ENCODE data around the gene TMED8. TPM values are rescaled to one million over a fixed set of nuclear protein-coding genes. Genes with fewer than 3 reads are reported as not detected.

TMED8 gene
- total and polyA plus RNA-seq, 2 of the 13 experiments (the other 11 are each of a cell fraction or from before 2014, with no cell fraction given) = 6.0 to 11.7 TPM

GRCh38 chr14:77314539-77315457, 62.1 kb downstream of the TMED8 start:
- Histone ChIP-seq H2AFZ (ENCODE audit: low read length) (no peak overlapping the region), H3K9ac (ENCODE audit: insufficient read depth, low read depth, low read length) (no peak overlapping the region), H3K79me2 (ENCODE audit: insufficient read depth, low read length) (peaks cover 41% of the 10 kb centered on the region), H3K36me3 (replicated peaks in 1 of 2; ENCODE audit: control insufficient read depth in 1 of 2, insufficient read depth in 2 of 2, low read length in 2 of 2) (no peaks in the 10 kb centered on the region; a peak in 2 of 5 replicates), H3K4me2 (ENCODE audit: low read depth, low read length) (peak overlapping the region; percentile 16; the same call in 1 of the 2 replicates), H3K27me3 (ENCODE audit: control insufficient read depth in 1 of 2, insufficient read depth in 2 of 2, low read length in 2 of 2) (no peaks in the 10 kb centered on the region), H3K9me3 (ENCODE audit: low read length) (no peaks in the 10 kb centered on the region), H3K4me1 (ENCODE audit: insufficient read depth, low read length) (peaks cover 72% of the 10 kb centered on the region), H4K20me1 (ENCODE audit: insufficient read depth, low read length) (no peaks in the 10 kb centered on the region), H3K27ac (ENCODE audit: extremely low read length, insufficient read depth, low read length) (no peak overlapping the region), H3K4me3 (replicated peaks in 1 of 3; ENCODE audit: insufficient read depth in 1 of 3, low read depth in 2 of 3, low read length in 3 of 3) (no peak overlapping the region)
- POLR2A ChIA-PET = interaction anchor here (0.8 to 5.5 kb wide), 2 partner anchors 8 to 12 kb away, joined by 4 to 70 read pairs; no protein-coding TSS in a partner anchor
- no peak for ATAC-seq
- TF ChIP-seq ZBTB20 (CRISPR knock-in tag; IDR thresholded peaks at IDR 0.05; ENCODE audit: borderline replicate concordance, low read depth) (0 out of 2 replicates have a peak, but pooled peaks have one; percentile 24), KLF16 (CRISPR knock-in tag; IDR thresholded peaks at IDR 0.05) (no peak)
- CTCF ChIA-PET (ENCODE audit: low intra/inter-chr PET ratio, low total read pairs) = interaction anchor here (2.5 kb wide), 1 partner anchor 13 kb away, joined by 54 read pairs; no protein-coding TSS in a partner anchor
- DNase-seq (ENCODE audit: low spot score) = no peak
- FAIRE-seq = no peak
- no TSS peak for BruUV-seq (replicated peaks)
- WGBS (ENCODE audit: low lambda C conversion rate) = 74% methylated on average over 10 of the region's 10 CpGs
- intact Hi-C loops (cut with micrococcal nuclease; ENCODE audit: unreplicated experiment) (loop anchor here (5.0 kb wide), 2 partner anchors 162 to 238 kb away; no protein-coding TSS in a partner anchor), in situ Hi-C loops (cut with HindIII; ENCODE audit: extremely low pct_ligation_motif_present, low pct_unique_long_range_greater_than_20kb) (no loop called here)

GRCh38 chr14:77314043-77314442, 62.9 kb downstream of the TMED8 start:
- no TSS peak for BruUV-seq (replicated peaks)

More at GRCh38 chr14:77314043-77314442, 62.9 kb downstream of the TMED8 start:
- CTCF ChIA-PET (ENCODE audit: low intra/inter-chr PET ratio, low total read pairs) = interaction anchor here (2.5 kb wide), 1 partner anchor 12 kb away, joined by 54 read pairs; no protein-coding TSS in a partner anchor
- ATAC-seq (no peak), FAIRE-seq (no peak), DNase-seq (ENCODE audit: low spot score) (no peak)
- H3K27ac ChIP-seq (ENCODE audit: extremely low read length, insufficient read depth, low read length) = no peak overlapping the region
- H4K20me1 ChIP-seq (ENCODE audit: insufficient read depth, low read length) = no peaks in the 10 kb centered on the region
- WGBS (ENCODE audit: low lambda C conversion rate) = 75% methylated on average over 2 of the region's 2 CpGs
- H3K4me1 ChIP-seq (ENCODE audit: insufficient read depth, low read length) = peaks cover 65% of the 10 kb centered on the region
- in situ Hi-C loops (cut with HindIII; ENCODE audit: extremely low pct_ligation_motif_present, low pct_unique_long_range_greater_than_20kb) = no loop called here
- no peak overlapping the region for H2AFZ ChIP-seq (ENCODE audit: low read length)
- peaks cover 33% of the 10 kb centered on the region for H3K79me2 ChIP-seq (ENCODE audit: insufficient read depth, low read length)
- H3K4me3 ChIP-seq (replicated peaks in 1 of 3; ENCODE audit: insufficient read depth in 1 of 3, low read depth in 2 of 3, low read length in 3 of 3) = no peak overlapping the region
- TF ChIP-seq ELK4 (CRISPR knock-in tag; IDR thresholded peaks at IDR 0.05; ENCODE audit: borderline replicate concordance) (no peak), MNT (IDR thresholded peaks at IDR 0.05) (peak; percentile 43; the same call in 1 of the 2 replicates)
- peaks cover 0 to 2% of the 10 kb centered on the region in 2 experiments; a peak in 3 of 5 replicates for H3K36me3 ChIP-seq (replicated peaks in 1 of 2; ENCODE audit: control insufficient read depth in 1 of 2, insufficient read depth in 2 of 2, low read length in 2 of 2)
- no peaks in the 10 kb centered on the region for H3K27me3 ChIP-seq (ENCODE audit: control insufficient read depth in 1 of 2, insufficient read depth in 2 of 2, low read length in 2 of 2)
- H3K4me2 ChIP-seq (ENCODE audit: low read depth, low read length) = no peak overlapping the region
- intact Hi-C loops (cut with micrococcal nuclease; ENCODE audit: unreplicated experiment) = loop anchor here (5.0 kb wide), 1 partner anchor 162 kb away; no protein-coding TSS in a partner anchor
- no peak overlapping the region for H3K9ac ChIP-seq (ENCODE audit: insufficient read depth, low read depth, low read length)
- H3K9me3 ChIP-seq (ENCODE audit: low read length) = no peaks in the 10 kb centered on the region
- POLR2A ChIA-PET = interaction anchor here (5.5 kb wide), 1 partner anchor 11 kb away, joined by 70 read pairs; no protein-coding TSS in a partner anchor
